Ascending aorta (tissue), 2 donors: ENCODE results near the gene DDX3X. TPM values are rescaled to one million over a fixed set of nuclear protein-coding genes. Genes with fewer than 3 reads are reported as not detected.

Source experiments
- DNase-seq, 2 donors: peaks; one replicate each; pipeline ENCODE4 v3.0.0-alpha.2; 2019; ENCODE audit warnings: low spot score in 2 of 2
- H3K27ac ChIP-seq, 2 donors: fragments of 200-600 bp; sonication (generic); one replicate each; pipeline ENCODE4 v1.5.1; 2016 to 2017; ENCODE audit warnings: mild to moderate bottlenecking in 1 of 2
- H3K27me3 ChIP-seq: fragments of 200-600 bp; sonication (generic); one replicate; pipeline ENCODE4 v1.5.1; 2017
- H3K36me3 ChIP-seq, 2 donors: fragments of 200-600 bp; sonication (generic); one replicate each; pipeline ENCODE4 v1.5.1; 2016
- H3K4me1 ChIP-seq, 2 donors: fragments of 200-600 bp; sonication (generic); one replicate each; pipeline ENCODE4 v1.5.1; 2016 to 2017; ENCODE audit warnings: mild to moderate bottlenecking in 1 of 2
- H3K4me3 ChIP-seq, 2 donors: fragments of 200-600 bp; sonication (generic); one replicate each; pipeline ENCODE4 v1.5.1; 2016 to 2017; ENCODE audit warnings: mild to moderate bottlenecking in 1 of 2
- H3K9me3 ChIP-seq, 2 donors: fragments of 200-600 bp; sonication (generic); one replicate each; pipeline ENCODE4 v1.5.1; 2016
- intact Hi-C: fragments of 100-400 bp; cut with DNase I; formaldehyde crosslinking; loops from one replicate; pipeline ENCODE4 v1.15.1; 2023
- total RNA-seq: library from RNA; depleted of rRNA; stranded (reverse); fragments of >200 nt; gene quantifications from one replicate; pipeline ENCODE4 v1.1.0, GENCODE V29; 2016
- TF ChIP-seq, protein P1 (sequence below), 3 experiments: fragments of 200-600 bp in 2 of 3; fragments of 450-650 bp in 1 of 3; sonication (generic) in 2 of 3; IDR thresholded peaks; one replicate each; pipeline ENCODE4 v1.5.1; 2016 to 2019; ENCODE audit warnings: antibody characterized with exemption in 3 of 3, mild to moderate bottlenecking in 1 of 3, moderate library complexity in 1 of 3

DDX3X gene
- total RNA-seq, 1 donor from 2014 or later = 89.3 TPM

DNA sequence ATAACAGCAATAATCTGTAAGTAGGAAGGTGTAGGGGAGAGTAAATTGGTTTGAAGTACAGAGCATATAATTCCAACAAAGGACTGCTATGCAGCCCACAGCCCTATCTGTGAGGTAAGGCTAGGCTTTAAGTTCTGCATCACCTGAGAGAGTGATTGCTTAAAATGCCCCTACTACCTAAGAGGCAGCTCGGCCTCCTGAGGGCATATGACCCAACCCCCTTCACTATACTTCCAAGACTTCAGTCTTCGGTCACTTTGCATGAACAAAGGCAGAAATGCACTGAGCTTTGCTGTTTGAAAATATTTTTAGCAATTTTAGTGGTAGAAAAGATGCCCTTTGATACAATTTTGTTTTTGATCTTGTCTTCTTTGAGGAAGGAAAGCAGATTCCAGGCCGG, 4.9 kb upstream of the DDX3X start:
- TF ChIP-seq, protein P1, sequence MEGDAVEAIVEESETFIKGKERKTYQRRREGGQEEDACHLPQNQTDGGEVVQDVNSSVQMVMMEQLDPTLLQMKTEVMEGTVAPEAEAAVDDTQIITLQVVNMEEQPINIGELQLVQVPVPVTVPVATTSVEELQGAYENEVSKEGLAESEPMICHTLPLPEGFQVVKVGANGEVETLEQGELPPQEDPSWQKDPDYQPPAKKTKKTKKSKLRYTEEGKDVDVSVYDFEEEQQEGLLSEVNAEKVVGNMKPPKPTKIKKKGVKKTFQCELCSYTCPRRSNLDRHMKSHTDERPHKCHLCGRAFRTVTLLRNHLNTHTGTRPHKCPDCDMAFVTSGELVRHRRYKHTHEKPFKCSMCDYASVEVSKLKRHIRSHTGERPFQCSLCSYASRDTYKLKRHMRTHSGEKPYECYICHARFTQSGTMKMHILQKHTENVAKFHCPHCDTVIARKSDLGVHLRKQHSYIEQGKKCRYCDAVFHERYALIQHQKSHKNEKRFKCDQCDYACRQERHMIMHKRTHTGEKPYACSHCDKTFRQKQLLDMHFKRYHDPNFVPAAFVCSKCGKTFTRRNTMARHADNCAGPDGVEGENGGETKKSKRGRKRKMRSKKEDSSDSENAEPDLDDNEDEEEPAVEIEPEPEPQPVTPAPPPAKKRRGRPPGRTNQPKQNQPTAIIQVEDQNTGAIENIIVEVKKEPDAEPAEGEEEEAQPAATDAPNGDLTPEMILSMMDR (IDR thresholded peaks at IDR 0.05) = no peak
- intact Hi-C loops = no loop called here

DNA sequence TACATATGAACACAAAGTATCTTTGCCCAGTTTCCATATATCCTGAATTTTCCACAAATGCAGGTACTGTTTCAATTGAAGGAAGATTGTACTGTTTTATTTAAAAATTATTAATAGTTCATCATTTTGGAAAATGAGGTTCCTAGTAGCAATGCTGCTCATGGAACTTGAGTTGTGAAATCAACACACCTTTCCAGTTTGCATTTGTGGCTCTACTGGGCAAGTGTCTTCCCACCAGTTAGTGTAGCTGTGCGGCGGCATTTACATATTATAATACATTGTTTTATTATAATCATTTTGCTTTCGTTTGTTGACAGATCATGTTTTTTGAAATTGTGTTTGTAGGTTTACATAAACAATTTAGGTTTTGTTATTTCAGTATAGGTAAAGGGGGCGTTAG, 2.0 kb upstream of the DDX3X start:
- no peak for DNase-seq
- H3K27me3 ChIP-seq = no peaks in the 10 kb centered on the region
- intact Hi-C loops = loop anchor here (5.0 kb wide), 2 partner anchors 55 to 685 kb away; partner anchors contain the start of gene CXorf38
- no peaks in the 10 kb centered on the region for H3K9me3 ChIP-seq
- TF ChIP-seq, protein P1 (IDR thresholded peaks at IDR 0.05) = no peak
- no peaks in the 10 kb centered on the region for H3K36me3 ChIP-seq
- H3K4me1 ChIP-seq = peaks cover 0 to 1% of the 10 kb centered on the region in 2 donors
- H3K4me3 ChIP-seq = peak overlapping the region; percentile 46 to 82
- H3K27ac ChIP-seq = peak overlapping the region; percentile 99 to 100

More for the DNA sequence above, 4.9 kb upstream of the DDX3X start:
- no peaks in the 10 kb centered on the region for H3K9me3 ChIP-seq
- H3K4me1 ChIP-seq = no peaks in the 10 kb centered on the region
- no peaks in the 10 kb centered on the region for H3K36me3 ChIP-seq
- H3K27me3 ChIP-seq = no peaks in the 10 kb centered on the region
- no peak overlapping the region for H3K4me3 ChIP-seq
- DNase-seq = no peak
- no peak overlapping the region for H3K27ac ChIP-seq

GRCh38 chrX:41332408-41333002, 1.5 kb upstream of the DDX3X start:
- DNase-seq = peak in 1 of 2 donors; percentile 74
- intact Hi-C loops = loop anchor here (5.0 kb wide), 2 partner anchors 55 to 685 kb away; partner anchors contain the start of gene CXorf38
- Histone ChIP-seq H3K9me3 (no peaks in the 10 kb centered on the region), H3K27ac (peak overlapping the region; percentile 99 to 100), H3K4me1 (peaks cover 0 to 2% of the 10 kb centered on the region in 2 donors), H3K27me3 (no peaks in the 10 kb centered on the region), H3K4me3 (peak overlapping the region; percentile 82 to 99), H3K36me3 (no peaks in the 10 kb centered on the region)
- TF ChIP-seq, protein P1 (IDR thresholded peaks at IDR 0.05) = no peak

GRCh38 chrX:41333003-41333743, 789 bp upstream of the DDX3X start:
- peak; percentile 68 to 95 for DNase-seq
- intact Hi-C loops = loop anchor here (5.0 kb wide), 2 partner anchors 56 to 686 kb away; partner anchors contain the start of gene CXorf38
- Histone ChIP-seq H3K27ac (peak overlapping the region; percentile 99 to 100), H3K4me1 (peaks cover 0 to 5% of the 10 kb centered on the region in 2 donors), H3K9me3 (no peaks in the 10 kb centered on the region), H3K36me3 (no peaks in the 10 kb centered on the region), H3K27me3 (no peaks in the 10 kb centered on the region), H3K4me3 (peak overlapping the region; percentile 82 to 99)
- TF ChIP-seq, protein P1 (IDR thresholded peaks at IDR 0.05) = no peak

- peaks cover 11% of the 10 kb centered on the region in 2 donors for H3K36me3 ChIP-seq
- peak overlapping the region; percentile 99 to 100 for H3K27ac ChIP-seq
- H3K27me3 ChIP-seq = no peaks in the 10 kb centered on the region
- peaks cover 0 to 11% of the 10 kb centered on the region in 2 donors for H3K4me1 ChIP-seq
- peak; percentile 67 to 94 for DNase-seq
- intact Hi-C loops = loop anchor here (2.0 to 5.0 kb wide), 4 partner anchors 57 to 687 kb away; partner anchors contain the start of genes CXorf38 and USP9X
- no peaks in the 10 kb centered on the region for H3K9me3 ChIP-seq
- H3K4me3 ChIP-seq = peak overlapping the region; percentile 82 to 99
- TF ChIP-seq, protein P1 (IDR thresholded peaks at IDR 0.05) = peak in 1 of 3 experiments; percentile 8
Measured at GRCh38 chrX:41334363-41335197, 618 bp downstream of the DDX3X start.
